GM12878 (cell line): ENCODE measurements around the gene HGS.

Experiments
- ATF7 ChIP-seq: fragments of 450-650 bp; IDR thresholded peaks from 2 replicates; pipeline ENCODE4 v1.6.1; 2016; ENCODE audit warnings: low read depth, mild to moderate bottlenecking
- JUND ChIP-seq: IDR thresholded peaks from 2 replicates; pipeline ENCODE4 v1.6.1; 2012; ENCODE audit warnings: low read depth, mild to moderate bottlenecking, low read length, improper control_type of control experiment, moderate library complexity
- MEF2B ChIP-seq: fragments of 450-650 bp; IDR thresholded peaks from 2 replicates; pipeline ENCODE4 v1.6.1; 2018; ENCODE audit warnings: mild to moderate bottlenecking, moderate library complexity; ENCODE audit not compliant: partially characterized antibody, poor library complexity, severe bottlenecking
- NFIC ChIP-seq: IDR thresholded peaks from 2 replicates; pipeline ENCODE4 v1.6.1; 2012; ENCODE audit warnings: low read depth, mild to moderate bottlenecking, inconsistent platforms, low read length, moderate library complexity
- POLR2A ChIP-seq: IDR thresholded peaks from 2 replicates; pipeline ENCODE4 v1.6.1; 2011; ENCODE audit warnings: low read depth, mild to moderate bottlenecking, low read length
- RELA ChIP-seq: fragments of 450-650 bp; IDR thresholded peaks from 2 replicates; pipeline ENCODE4 v1.8.0; 2014; ENCODE audit warnings: borderline replicate concordance; ENCODE audit not compliant: partially characterized antibody
- SREBF1 ChIP-seq: IDR thresholded peaks from 2 replicates; pipeline ENCODE4 v1.6.1; 2012; ENCODE audit warnings: mild to moderate bottlenecking, low read length
- TAF1 ChIP-seq: IDR thresholded peaks from 2 replicates; pipeline ENCODE4 v1.6.1; 2011; ENCODE audit warnings: mild to moderate bottlenecking, low read depth, low read length, borderline replicate concordance
- TF ChIP-seq, protein P1 (sequence below), 3 experiments: IDR thresholded peaks in 2 of 3; conservative IDR thresholded peaks in 1 of 3; 2 replicates each; pipeline ENCODE4 v1.5.1; 2011; ENCODE audit warnings: low read depth in 3 of 3, low read length in 3 of 3, mild to moderate bottlenecking in 3 of 3, control low read depth in 2 of 3, moderate library complexity in 2 of 3, inconsistent platforms in 1 of 3, mixed read lengths in 1 of 3; ENCODE audit not compliant: control insufficient read depth in 2 of 3, insufficient read depth in 1 of 3; ENCODE audit errors: extremely low read depth in 1 of 3
- TF ChIP-seq, protein P2 (sequence below): IDR thresholded peaks from 2 replicates; pipeline ENCODE4 v1.6.1; 2012; ENCODE audit warnings: mild to moderate bottlenecking, low read depth, low read length
- TF ChIP-seq, protein P3 (sequence below): IDR thresholded peaks from 2 replicates; pipeline ENCODE4 v1.6.1; 2011; ENCODE audit warnings: low read depth, low read length, improper control_type of control experiment, borderline replicate concordance

DNA sequence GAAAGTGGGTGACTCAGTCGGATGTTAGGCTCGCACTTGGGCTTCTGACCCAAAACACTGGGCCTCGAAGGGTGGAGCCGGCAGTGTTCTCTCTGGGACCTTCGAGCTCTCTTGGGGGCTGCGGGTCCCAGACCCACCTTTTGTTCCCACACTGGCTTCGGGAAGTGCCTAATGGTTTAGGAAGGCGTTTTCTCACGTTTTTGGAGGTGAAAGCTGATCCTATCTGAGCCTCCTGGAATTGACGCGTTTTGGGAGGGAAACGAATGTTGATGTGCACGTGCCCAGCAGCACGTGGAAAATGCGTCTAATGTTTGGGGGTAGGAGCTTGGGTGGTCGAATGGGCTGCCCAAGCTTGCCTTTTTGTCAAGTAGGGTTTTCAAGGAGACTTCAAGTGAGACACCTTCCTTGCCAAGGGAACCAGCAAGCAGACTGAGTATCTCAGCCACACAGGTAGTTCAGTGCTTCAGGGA lies 666 bp downstream of the HGS start:
- TF ChIP-seq SREBF1 (no peak), NFIC (no peak), ATF7 (no peak), JUND (no peak), MEF2B (no peak), POLR2A (no peak), RELA (no peak), TAF1 (no peak)
- TF ChIP-seq, protein P1, sequence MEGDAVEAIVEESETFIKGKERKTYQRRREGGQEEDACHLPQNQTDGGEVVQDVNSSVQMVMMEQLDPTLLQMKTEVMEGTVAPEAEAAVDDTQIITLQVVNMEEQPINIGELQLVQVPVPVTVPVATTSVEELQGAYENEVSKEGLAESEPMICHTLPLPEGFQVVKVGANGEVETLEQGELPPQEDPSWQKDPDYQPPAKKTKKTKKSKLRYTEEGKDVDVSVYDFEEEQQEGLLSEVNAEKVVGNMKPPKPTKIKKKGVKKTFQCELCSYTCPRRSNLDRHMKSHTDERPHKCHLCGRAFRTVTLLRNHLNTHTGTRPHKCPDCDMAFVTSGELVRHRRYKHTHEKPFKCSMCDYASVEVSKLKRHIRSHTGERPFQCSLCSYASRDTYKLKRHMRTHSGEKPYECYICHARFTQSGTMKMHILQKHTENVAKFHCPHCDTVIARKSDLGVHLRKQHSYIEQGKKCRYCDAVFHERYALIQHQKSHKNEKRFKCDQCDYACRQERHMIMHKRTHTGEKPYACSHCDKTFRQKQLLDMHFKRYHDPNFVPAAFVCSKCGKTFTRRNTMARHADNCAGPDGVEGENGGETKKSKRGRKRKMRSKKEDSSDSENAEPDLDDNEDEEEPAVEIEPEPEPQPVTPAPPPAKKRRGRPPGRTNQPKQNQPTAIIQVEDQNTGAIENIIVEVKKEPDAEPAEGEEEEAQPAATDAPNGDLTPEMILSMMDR (IDR thresholded peaks at IDR 0.05 in 2 of 3, conservative IDR thresholded peaks at IDR 0.05 in 1 of 3; ENCODE audit: control insufficient read depth in 2 of 3, extremely low read depth in 1 of 3, insufficient read depth in 1 of 3, low read depth in 3 of 3, low read length in 3 of 3): no peak
- TF ChIP-seq, protein P2, sequence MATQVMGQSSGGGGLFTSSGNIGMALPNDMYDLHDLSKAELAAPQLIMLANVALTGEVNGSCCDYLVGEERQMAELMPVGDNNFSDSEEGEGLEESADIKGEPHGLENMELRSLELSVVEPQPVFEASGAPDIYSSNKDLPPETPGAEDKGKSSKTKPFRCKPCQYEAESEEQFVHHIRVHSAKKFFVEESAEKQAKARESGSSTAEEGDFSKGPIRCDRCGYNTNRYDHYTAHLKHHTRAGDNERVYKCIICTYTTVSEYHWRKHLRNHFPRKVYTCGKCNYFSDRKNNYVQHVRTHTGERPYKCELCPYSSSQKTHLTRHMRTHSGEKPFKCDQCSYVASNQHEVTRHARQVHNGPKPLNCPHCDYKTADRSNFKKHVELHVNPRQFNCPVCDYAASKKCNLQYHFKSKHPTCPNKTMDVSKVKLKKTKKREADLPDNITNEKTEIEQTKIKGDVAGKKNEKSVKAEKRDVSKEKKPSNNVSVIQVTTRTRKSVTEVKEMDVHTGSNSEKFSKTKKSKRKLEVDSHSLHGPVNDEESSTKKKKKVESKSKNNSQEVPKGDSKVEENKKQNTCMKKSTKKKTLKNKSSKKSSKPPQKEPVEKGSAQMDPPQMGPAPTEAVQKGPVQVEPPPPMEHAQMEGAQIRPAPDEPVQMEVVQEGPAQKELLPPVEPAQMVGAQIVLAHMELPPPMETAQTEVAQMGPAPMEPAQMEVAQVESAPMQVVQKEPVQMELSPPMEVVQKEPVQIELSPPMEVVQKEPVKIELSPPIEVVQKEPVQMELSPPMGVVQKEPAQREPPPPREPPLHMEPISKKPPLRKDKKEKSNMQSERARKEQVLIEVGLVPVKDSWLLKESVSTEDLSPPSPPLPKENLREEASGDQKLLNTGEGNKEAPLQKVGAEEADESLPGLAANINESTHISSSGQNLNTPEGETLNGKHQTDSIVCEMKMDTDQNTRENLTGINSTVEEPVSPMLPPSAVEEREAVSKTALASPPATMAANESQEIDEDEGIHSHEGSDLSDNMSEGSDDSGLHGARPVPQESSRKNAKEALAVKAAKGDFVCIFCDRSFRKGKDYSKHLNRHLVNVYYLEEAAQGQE: no peak
- TF ChIP-seq, protein P3, sequence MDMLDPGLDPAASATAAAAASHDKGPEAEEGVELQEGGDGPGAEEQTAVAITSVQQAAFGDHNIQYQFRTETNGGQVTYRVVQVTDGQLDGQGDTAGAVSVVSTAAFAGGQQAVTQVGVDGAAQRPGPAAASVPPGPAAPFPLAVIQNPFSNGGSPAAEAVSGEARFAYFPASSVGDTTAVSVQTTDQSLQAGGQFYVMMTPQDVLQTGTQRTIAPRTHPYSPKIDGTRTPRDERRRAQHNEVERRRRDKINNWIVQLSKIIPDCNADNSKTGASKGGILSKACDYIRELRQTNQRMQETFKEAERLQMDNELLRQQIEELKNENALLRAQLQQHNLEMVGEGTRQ: no peak
